Ovary (tissue), 9 donors: ENCODE results near the gene PLB1. TPM values are rescaled to one million over a fixed set of nuclear protein-coding genes. Genes with fewer than 3 reads are reported as not detected.

Experiments
- DNase-seq, 5 donors: peaks; one replicate each; pipeline ENCODE4 v3.0.0-alpha.2; 2019 to 2020
- H3K27ac ChIP-seq, 2 donors: fragments of 200-600 bp; one replicate each; pipeline versions ENCODE4 v1.5.1 to v1.8.0; 2019 to 2022
- H3K27me3 ChIP-seq: fragments of 200-600 bp; one replicate; pipeline ENCODE4 v1.8.0; 2022
- H3K36me3 ChIP-seq: fragments of 200-600 bp; sonication (generic); one replicate; pipeline ENCODE4 v1.5.1; 2019
- H3K4me1 ChIP-seq: one replicate; pipeline ENCODE4 v1.8.1; 2013; ENCODE audit warnings: mild to moderate bottlenecking, moderate library complexity; ENCODE audit not compliant: insufficient read depth
- H3K4me3 ChIP-seq: fragments of 200-600 bp; sonication (generic); one replicate; pipeline ENCODE4 v1.5.1; 2017
- H3K9me3 ChIP-seq, 2 donors: fragments of 200-600 bp in 1 of 2; sonication (generic) in 1 of 2; one replicate each; pipeline versions ENCODE4 v1.5.1 to v1.8.1; 2013 to 2019; ENCODE audit warnings: mild to moderate bottlenecking in 1 of 2, moderate library complexity in 1 of 2
- CTCF ChIP-seq, 3 donors: fragments of 450-650 bp in 2 of 3; fragments of 200-600 bp in 1 of 3; IDR thresholded peaks; one replicate each; pipeline versions ENCODE4 v1.5.1 to v1.8.0; 2016 to 2022; ENCODE audit warnings: antibody characterized with exemption in 3 of 3, mild to moderate bottlenecking in 1 of 3
- EP300 ChIP-seq: sonication (generic); formaldehyde crosslinking; IDR thresholded peaks from one replicate; pipeline ENCODE4 v1.6.1; 2017; ENCODE audit warnings: antibody characterized with exemption
- POLR2A ChIP-seq: fragments of 450-650 bp; IDR thresholded peaks from one replicate; pipeline ENCODE4 v1.6.1; 2017; ENCODE audit warnings: antibody characterized with exemption, mild to moderate bottlenecking, moderate library complexity
- WGBS, 3 donors: extraction: QIAGEN DNeasy Blood & Tissue Kit in 1 of 3; methylation state at CpG; one replicate each; pipeline versions ENCODE4 v1.1.5 to v1.1.7; 2013 to 2017; 5-methylcytosine and 5-hydroxymethylcytosine counted together
- intact Hi-C, 4 donors: fragments of 100-400 bp; cut with DNase I; formaldehyde crosslinking; loops; one replicate each; pipeline versions ENCODE4 v1.11.0 to v1.15.1; 2022 to 2023
- polyA plus RNA-seq, 2 donors: library from polyadenylated mRNA; stranded (reverse); fragments of 200-250 nt in 1 of 2; fragments of 350-450 nt in 1 of 2; fragmentation: Illumina TruSeq in 1 of 2; extraction: RNeasy Lipid Tissue Mini Kit (QIAGEN cat#74804) in 1 of 2; gene quantifications; one replicate each; pipeline ENCODE4 v1.2.3, GENCODE V29; 2013 to 2014
- total RNA-seq, 7 donors: library from RNA; depleted of rRNA in 2 of 7; stranded (reverse); fragments of >200 nt in 2 of 7; fragmentation: NEBNext Ultra II Directional in 3 of 7; extraction: Animal tissue kit (Norgen Biotek cat#: 25700) in 3 of 7; gene quantifications; one replicate each; pipeline versions ENCODE4 v1.1.0 to v1.2.4, GENCODE V29; 2016 to 2023
- donor health status: DM: no; HTN: no; CAD: no; lungs with moderate emphysema.
- donor health status: DM: no; HTN: no; CAD: no.
- donor health status: Bipolar disorder and iron deficiency.
- donor health status: DM: yes; HTN: yes; CAD: no.
- donor health status: DM: no; HTN: no; CAD: no.
- donor health status: DM: yes; HTN: yes; CAD: no.

The PLB1 gene
- total and polyA plus RNA-seq, 9 donors = 0.99 to 9.3 (median 2.7) TPM

DNA sequence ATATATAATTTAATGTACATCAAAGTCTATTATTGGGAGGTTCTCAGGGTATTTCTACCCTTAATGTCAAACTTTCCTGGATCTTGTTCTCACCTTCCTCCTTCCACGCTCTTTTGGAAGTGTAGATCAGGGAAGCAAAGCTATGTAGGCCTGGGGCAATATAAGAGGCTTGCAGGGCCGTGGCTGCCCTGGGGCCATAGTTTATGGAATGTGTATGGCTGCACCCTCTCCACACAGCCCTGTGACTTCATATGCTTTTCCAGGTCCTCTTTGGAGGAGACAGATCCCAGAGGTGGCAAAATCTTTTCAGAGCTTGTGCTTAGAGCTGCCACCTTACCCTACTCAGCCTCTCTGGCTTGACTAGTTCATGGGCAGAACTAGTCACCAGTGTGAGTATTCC, 82.9 kb downstream of the PLB1 start:
- Histone ChIP-seq H3K4me1 (no peaks in the 10 kb centered on the region), H3K36me3 (no peaks in the 10 kb centered on the region), H3K9me3 (no peaks in the 10 kb centered on the region), H3K4me3 (no peak overlapping the region), H3K27ac (no peak overlapping the region), H3K27me3 (no peaks in the 10 kb centered on the region)
- no peak for DNase-seq
- intact Hi-C loops = no loop called here
- TF ChIP-seq EP300 = no peak
- no peak for TF ChIP-seq CTCF (IDR thresholded peaks at IDR 0.05)
- no peak for TF ChIP-seq POLR2A
- WGBS, 3 donors = 86 to 92% (median 88%) methylated on average over 2 of the region's 2 CpGs

DNA sequence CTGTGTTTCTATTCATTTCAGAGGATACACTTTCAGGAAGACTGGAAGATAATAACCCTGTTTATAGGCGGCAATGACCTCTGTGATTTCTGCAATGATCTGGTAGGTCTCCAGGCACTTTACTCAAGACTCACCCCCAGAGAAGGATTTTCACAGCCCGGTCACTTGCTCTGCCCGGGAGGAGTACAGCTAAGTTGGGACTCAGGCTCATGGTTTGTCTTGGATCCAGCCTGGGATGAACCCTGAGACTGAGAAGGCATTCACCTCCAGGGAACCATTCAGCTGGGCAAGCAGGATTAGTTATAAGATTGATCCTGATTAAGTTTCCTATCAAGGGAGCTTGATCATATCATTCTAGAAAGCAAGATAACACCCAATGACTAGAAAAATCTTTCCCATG, 83.7 kb downstream of the PLB1 start:
- 88 to 95% (median 91%) methylated on average over 3 of the region's 3 CpGs for WGBS, 3 donors
- Histone ChIP-seq H3K9me3 (no peaks in the 10 kb centered on the region), H3K4me1 (peaks cover 4% of the 10 kb centered on the region), H3K27ac (no peak overlapping the region), H3K27me3 (no peaks in the 10 kb centered on the region), H3K36me3 (no peaks in the 10 kb centered on the region), H3K4me3 (no peak overlapping the region)
- intact Hi-C loops = no loop called here
- no peak for DNase-seq
- no peak for TF ChIP-seq CTCF (IDR thresholded peaks at IDR 0.05)
- no peak for TF ChIP-seq POLR2A
- no peak for TF ChIP-seq EP300

DNA sequence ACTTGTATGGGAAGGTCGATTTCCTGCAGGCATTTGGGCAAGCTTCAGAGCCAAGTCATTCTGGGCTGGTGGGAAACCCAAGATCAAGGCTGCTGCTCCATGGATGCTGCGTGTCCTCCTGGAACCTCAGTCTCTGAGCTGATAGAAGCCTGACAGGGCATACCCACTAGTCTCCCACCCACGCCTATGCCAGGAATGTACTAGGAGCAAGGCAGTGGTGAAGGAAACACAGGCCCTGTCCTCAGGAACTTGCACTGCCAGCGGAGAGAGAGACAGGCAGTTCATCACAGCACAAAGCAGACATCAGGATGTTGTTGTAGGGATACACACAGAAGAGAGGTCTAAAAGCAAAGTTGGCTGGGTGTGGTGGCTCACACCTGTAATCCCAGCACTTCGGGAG, 84.2 kb downstream of the PLB1 start:
- intact Hi-C loops = no loop called here
- 82 to 87% (median 83%) methylated on average over 5 of the region's 5 CpGs for WGBS, 3 donors
- DNase-seq = no peak
- no peaks in the 10 kb centered on the region for H3K27me3 ChIP-seq
- H3K27ac ChIP-seq = no peak overlapping the region
- no peak overlapping the region for H3K4me3 ChIP-seq
- peaks cover 4% of the 10 kb centered on the region for H3K4me1 ChIP-seq
- TF ChIP-seq CTCF (IDR thresholded peaks at IDR 0.05) (no peak), POLR2A (no peak), EP300 (no peak)
- no peaks in the 10 kb centered on the region for H3K9me3 ChIP-seq
- H3K36me3 ChIP-seq = no peaks in the 10 kb centered on the region

GRCh38 chr2:28581312-28581711, 85.5 kb downstream of the PLB1 start:
- TF ChIP-seq CTCF (IDR thresholded peaks at IDR 0.05) (no peak), EP300 (no peak), POLR2A (no peak)
- no peaks in the 10 kb centered on the region for H3K9me3 ChIP-seq
- peaks cover 4% of the 10 kb centered on the region for H3K4me1 ChIP-seq
- 92 to 98% (median 96%) methylated on average over 4 of the region's 4 CpGs for WGBS, 3 donors
- no peak overlapping the region for H3K4me3 ChIP-seq
- DNase-seq = no peak
- H3K36me3 ChIP-seq = no peaks in the 10 kb centered on the region
- intact Hi-C loops = no loop called here
- no peaks in the 10 kb centered on the region for H3K27me3 ChIP-seq
- H3K27ac ChIP-seq = no peak overlapping the region

- no peaks in the 10 kb centered on the region for H3K36me3 ChIP-seq
- H3K27ac ChIP-seq = no peak overlapping the region
- no peaks in the 10 kb centered on the region for H3K9me3 ChIP-seq
- no peaks in the 10 kb centered on the region for H3K27me3 ChIP-seq
- H3K4me3 ChIP-seq = no peak overlapping the region
- 87 to 91% (median 89%) methylated on average over 6 of the region's 6 CpGs for WGBS, 3 donors
- no peak for DNase-seq
- TF ChIP-seq POLR2A = no peak
- no peak for TF ChIP-seq EP300
- TF ChIP-seq CTCF (IDR thresholded peaks at IDR 0.05) = no peak
- intact Hi-C loops = no loop called here
- H3K4me1 ChIP-seq = peaks cover 4% of the 10 kb centered on the region
Measured at GRCh38 chr2:28582152-28582551, 86.3 kb downstream of the PLB1 start.
